PFSK-1 (cell line): ENCODE data around the gene CTDSPL2.

ENCODE experiments used
- FOXP2 ChIP-seq: optimal IDR thresholded peaks from 2 replicates; pipeline ENCODE3; 2011; ENCODE audit warnings: borderline replicate concordance, control low read depth, inconsistent platforms; ENCODE audit not compliant: insufficient read depth; ENCODE audit errors: extremely low read length, extremely low read depth
- POLR2AphosphoS5 ChIP-seq: IDR thresholded peaks from 2 replicates; pipeline ENCODE4 v1.6.1; 2012; ENCODE audit warnings: low read depth, mild to moderate bottlenecking, control low read depth, low read length, moderate library complexity
- SIN3A ChIP-seq: IDR thresholded peaks from 2 replicates; pipeline ENCODE4 v1.6.1; 2012; ENCODE audit warnings: mild to moderate bottlenecking, low read length, moderate library complexity, borderline replicate concordance; ENCODE audit not compliant: insufficient read depth
- TAF1 ChIP-seq: IDR thresholded peaks from 2 replicates; pipeline ENCODE4 v1.6.1; 2012; ENCODE audit warnings: low read length, control low read depth, borderline replicate concordance; ENCODE audit not compliant: insufficient read depth
- TF ChIP-seq, protein P1 (sequence below), 2 experiments: IDR thresholded peaks; 2 replicates each; pipeline versions ENCODE4 v1.6.1 to v1.8.0; 2011 to 2012; ENCODE audit warnings: low read depth in 2 of 2, low read length in 2 of 2, control low read depth in 1 of 2, inconsistent platforms in 1 of 2, mild to moderate bottlenecking in 1 of 2, moderate library complexity in 1 of 2; ENCODE audit not compliant: insufficient read depth in 1 of 2

Gene CTDSPL2

GRCh38 chr15:44443515-44443914 is 16.1 kb downstream of the CTDSPL2 start:
- TF ChIP-seq SIN3A: no peak
- TF ChIP-seq TAF1: no peak
- no peak for TF ChIP-seq POLR2AphosphoS5
- TF ChIP-seq, protein P1, sequence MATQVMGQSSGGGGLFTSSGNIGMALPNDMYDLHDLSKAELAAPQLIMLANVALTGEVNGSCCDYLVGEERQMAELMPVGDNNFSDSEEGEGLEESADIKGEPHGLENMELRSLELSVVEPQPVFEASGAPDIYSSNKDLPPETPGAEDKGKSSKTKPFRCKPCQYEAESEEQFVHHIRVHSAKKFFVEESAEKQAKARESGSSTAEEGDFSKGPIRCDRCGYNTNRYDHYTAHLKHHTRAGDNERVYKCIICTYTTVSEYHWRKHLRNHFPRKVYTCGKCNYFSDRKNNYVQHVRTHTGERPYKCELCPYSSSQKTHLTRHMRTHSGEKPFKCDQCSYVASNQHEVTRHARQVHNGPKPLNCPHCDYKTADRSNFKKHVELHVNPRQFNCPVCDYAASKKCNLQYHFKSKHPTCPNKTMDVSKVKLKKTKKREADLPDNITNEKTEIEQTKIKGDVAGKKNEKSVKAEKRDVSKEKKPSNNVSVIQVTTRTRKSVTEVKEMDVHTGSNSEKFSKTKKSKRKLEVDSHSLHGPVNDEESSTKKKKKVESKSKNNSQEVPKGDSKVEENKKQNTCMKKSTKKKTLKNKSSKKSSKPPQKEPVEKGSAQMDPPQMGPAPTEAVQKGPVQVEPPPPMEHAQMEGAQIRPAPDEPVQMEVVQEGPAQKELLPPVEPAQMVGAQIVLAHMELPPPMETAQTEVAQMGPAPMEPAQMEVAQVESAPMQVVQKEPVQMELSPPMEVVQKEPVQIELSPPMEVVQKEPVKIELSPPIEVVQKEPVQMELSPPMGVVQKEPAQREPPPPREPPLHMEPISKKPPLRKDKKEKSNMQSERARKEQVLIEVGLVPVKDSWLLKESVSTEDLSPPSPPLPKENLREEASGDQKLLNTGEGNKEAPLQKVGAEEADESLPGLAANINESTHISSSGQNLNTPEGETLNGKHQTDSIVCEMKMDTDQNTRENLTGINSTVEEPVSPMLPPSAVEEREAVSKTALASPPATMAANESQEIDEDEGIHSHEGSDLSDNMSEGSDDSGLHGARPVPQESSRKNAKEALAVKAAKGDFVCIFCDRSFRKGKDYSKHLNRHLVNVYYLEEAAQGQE (IDR thresholded peaks at IDR 0.05; ENCODE audit: insufficient read depth in 1 of 2, low read depth in 2 of 2, low read length in 2 of 2): no peak

GRCh38 chr15:44447772-44448376 is 20.4 kb downstream of the CTDSPL2 start:
- TF ChIP-seq FOXP2: no peak
- no peak for TF ChIP-seq SIN3A
- TF ChIP-seq, protein P1 (IDR thresholded peaks at IDR 0.05; ENCODE audit: insufficient read depth in 1 of 2, low read depth in 2 of 2, low read length in 2 of 2): no peak
- no peak for TF ChIP-seq POLR2AphosphoS5
- no peak for TF ChIP-seq TAF1

GRCh38 chr15:44450172-44450571 is 22.7 kb downstream of the CTDSPL2 start:
- no peak for TF ChIP-seq POLR2AphosphoS5
- TF ChIP-seq, protein P1 (IDR thresholded peaks at IDR 0.05; ENCODE audit: insufficient read depth in 1 of 2, low read depth in 2 of 2, low read length in 2 of 2): no peak
- no peak for TF ChIP-seq TAF1
- no peak for TF ChIP-seq SIN3A
- no peak for TF ChIP-seq FOXP2

DNA sequence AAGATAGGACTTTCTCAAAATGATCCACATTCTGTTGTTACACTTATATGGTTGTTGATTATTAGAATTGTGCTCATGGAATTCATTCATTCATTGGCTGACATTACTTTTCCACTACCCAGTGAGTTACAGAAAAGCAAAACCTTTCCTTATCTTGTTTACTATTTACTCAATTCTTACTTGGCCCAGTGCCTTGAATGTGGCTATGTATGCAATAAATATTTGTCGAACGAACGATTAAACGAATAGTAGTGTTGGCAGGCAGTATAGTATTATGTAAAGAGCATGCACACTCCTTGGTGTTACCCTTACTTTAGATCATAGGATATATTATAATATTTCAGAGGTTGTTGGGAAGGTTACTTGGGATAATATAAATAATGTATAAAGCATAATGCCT is 31.0 kb downstream of the CTDSPL2 start:
- TF ChIP-seq POLR2AphosphoS5: no peak
- no peak for TF ChIP-seq TAF1
- no peak for TF ChIP-seq FOXP2
- no peak for TF ChIP-seq SIN3A
- TF ChIP-seq, protein P1 (IDR thresholded peaks at IDR 0.05; ENCODE audit: insufficient read depth in 1 of 2, low read depth in 2 of 2, low read length in 2 of 2): no peak

GRCh38 chr15:44468709-44469385 is 41.4 kb downstream of the CTDSPL2 start:
- TF ChIP-seq POLR2AphosphoS5: no peak
- TF ChIP-seq FOXP2: no peak
- no peak for TF ChIP-seq SIN3A
- TF ChIP-seq, protein P1 (IDR thresholded peaks at IDR 0.05; ENCODE audit: insufficient read depth in 1 of 2, low read depth in 2 of 2, low read length in 2 of 2): no peak
- no peak for TF ChIP-seq TAF1
